ENCODE results near the gene HSD3B7.
A peak's percentile ranks its signal among the peaks of the same experiment; 100 is the strongest.
"Not testable (repeated sequence)": the region's sequence is repeated elsewhere in the genome, so short reads cannot be mapped to it uniquely, and the experiment has no call there.

The HSD3B7 gene

DNA sequence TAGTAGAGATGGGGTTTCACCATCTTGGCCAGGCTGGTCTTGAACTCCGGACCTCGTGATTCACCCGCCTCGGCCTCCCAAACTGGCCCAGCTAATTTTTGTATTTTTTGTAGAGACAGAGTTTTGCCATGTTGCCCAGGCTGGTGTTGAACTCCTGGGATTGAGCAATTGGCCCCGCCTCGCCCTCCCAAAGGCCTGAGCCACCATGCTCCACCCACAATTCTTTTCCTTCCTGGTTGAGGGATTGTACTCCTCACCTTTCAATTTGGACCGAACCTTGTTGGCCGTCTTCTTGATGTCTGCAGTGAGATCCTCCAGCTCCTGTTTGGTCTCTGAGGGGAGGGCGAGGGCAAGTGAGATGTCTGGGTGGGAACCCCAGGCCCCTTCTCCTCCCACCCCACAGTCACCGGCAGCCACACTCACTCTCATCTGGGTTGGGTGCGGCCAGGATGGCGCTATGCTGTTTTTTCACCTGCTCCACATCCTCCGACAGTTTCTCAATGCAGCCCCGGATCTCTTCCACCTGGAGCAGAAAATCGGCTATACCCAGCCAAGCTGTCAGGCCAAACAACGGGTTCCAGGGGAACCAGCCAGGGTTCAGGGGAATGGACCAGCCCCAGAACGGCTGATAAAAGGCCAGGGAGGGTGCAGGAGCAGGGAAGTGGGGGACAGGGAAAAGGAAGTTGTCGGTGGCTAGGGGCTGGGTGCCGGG is 15.8 kb downstream of the HSD3B7 start:
- no peak for DNase-seq (ENCODE audit: low spot score)

DNA sequence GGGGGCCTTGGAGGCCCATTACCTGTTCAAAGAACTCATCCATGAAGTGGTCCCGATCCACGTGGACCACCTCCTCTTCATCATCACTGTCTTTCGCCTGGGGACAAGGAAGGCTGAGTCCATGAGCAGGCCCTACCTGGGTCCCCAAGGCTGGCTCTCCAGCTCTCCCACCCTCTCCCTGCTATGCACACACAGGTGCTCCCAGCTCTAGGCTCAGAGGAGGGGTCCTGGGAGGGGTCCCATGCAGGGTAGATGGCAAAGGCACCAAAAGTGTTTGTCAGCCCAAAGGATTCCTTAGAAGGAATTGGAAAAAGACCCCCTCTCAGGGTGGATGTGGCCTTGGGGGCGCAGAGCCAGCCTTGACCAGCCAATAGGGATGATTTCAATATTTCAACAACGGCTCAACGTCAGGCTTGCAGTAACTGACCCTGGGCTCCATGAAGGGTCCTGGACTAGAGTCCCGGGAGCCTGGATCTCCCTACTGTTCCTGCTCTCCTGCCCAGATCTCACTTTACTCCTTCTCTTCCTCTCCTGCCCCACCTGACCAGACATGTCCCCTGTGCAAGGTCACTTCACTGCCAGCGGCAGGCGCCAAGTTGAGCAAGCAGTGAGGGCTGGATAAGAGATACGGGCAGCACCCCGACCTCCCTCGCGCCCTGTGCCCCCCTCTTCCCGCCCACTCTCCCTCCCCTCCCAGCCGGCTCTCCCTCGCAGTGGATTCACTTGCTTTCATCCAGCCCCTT is 16.7 kb downstream of the HSD3B7 start:
- no peak for DNase-seq (ENCODE audit: low spot score)

DNA sequence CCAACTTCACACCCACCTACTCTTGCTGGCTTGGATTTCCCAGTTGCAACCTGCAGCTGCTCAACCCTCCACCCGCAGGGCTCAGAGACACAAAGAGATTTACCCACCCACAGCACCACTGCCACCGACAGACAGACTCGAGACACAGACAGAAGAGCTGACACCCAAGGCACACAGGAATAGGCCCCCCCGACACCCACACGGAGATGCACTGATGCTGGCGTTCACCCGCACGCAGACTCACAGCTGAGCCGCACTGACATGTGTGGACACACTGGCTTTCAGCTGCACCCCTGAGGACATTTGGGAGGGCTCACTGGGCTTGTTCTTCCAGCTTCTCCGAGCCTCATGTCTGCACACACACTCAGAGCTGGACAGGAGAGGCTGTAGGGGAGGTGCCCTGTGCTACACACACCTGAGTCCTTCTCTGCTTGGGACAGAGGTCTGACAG is 17.3 kb downstream of the HSD3B7 start:
- DNase-seq (ENCODE audit: low spot score) = no peak

DNA sequence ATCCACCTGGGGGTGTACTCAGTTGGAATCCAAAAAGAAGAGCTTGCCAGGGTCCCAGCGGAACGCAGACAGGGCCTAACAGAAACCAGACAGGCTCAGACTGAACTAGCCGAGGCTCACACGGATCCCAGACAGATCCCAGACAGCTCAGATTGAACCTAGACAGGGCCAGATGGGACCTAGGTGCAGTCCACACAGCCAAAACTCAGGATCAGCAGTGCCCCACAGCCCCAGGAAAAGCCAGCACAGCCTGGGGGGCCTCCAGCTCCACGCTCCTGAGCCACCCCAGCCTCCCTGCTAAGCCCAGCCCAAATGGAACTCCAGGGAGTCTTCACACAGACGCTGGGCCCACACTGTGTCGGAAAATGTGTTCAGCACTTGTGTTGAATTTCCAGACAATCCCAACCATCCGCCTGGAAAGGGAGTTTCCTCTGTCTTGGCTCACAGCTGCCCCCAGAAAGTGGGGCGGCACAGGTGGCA is 17.9 kb downstream of the HSD3B7 start:
- DNase-seq (ENCODE audit: low spot score) = no peak

DNA sequence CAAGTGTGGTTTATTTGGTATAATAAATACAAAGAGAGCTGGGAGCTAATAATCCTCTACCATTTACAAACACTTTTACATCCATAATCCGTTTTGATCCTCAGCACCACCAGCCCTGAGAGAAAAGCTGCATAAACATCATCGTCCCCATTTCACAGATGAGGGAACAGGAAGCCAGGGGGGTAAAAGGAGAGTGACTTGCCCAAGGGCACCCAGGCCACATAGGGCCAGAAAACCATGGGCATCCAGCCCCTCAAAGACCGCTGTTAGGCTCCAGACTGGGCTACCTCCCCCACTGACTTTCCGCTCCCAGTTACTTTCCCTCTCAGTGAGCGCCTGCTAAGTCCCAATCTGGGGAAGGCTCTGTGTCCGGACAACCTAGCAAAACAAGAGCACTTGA is 18.7 kb downstream of the HSD3B7 start:
- DNase-seq (ENCODE audit: low spot score) = no peak

DNA sequence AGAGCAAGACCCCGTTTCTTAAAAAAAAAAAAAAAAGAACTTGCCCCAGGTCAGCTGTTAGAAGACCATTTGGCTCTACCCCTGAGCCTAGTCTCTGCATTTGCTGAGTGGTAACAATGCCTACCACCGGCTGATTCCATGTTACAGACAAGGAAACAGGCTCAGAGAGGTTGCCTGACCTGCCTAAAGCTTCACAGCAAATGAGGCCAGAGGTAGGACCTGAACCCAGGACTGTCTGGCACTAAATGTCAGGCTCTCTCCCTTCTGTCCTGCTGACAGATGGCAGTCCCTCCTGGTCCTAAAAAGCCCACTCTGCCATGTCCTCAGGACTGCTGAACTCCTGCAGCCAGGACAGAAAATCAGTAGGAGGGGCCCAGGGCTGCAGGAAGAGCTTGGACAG is 19.7 kb downstream of the HSD3B7 start:
- no peak for DNase-seq (ENCODE audit: low spot score)

DNA sequence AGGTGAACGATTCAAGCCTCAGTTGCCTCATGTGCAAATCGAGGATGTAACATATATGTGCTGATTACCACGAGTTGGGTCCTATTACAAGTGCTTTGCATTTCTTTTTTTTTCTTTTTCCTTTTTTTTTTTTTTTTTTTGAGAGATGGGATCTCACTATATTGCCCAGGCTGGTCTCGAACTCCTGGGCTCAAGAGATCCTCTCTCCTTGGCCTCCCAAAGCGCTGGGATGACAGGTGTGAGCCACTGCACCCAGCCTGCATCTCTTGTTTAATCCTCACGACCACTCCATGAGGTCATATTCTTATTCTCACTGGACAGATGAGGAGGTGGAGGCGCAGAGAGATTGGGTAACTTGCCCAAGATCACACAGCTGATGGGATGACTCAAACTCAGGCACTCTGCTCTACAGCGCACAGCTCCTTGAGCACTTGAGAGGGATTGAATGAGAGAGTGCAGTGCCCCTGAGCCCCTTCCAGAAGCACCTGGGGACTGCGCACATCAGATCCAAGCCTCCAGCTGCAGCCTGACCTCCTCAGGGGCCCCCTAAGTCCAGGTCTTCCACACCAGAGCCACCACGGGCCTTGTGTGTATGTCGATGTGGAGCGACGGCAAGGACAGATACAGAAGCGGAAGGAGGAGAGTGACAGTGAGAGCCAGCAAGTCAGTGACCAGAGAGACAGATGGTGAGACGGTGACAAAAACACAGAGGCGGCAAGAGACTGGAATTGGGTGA is 20.5 kb downstream of the HSD3B7 start:
- DNase-seq (ENCODE audit: low spot score) = no peak

DNA sequence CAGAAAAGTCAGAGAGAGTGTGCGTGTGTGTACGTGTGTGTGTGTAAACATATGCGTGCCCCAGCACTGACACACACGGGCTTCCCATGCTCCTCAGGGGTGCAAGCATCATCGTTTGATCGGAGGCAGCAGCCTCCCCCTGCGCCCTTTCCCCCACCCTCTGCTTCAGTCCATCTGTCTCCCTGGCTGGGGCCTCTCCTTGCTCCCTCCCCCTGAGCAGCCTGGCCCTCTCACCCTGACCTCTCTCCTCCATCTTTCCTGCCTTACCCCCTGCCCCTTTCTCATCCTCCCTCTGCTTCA is 21.0 kb downstream of the HSD3B7 start:
- no peak for DNase-seq (ENCODE audit: low spot score)

DNA sequence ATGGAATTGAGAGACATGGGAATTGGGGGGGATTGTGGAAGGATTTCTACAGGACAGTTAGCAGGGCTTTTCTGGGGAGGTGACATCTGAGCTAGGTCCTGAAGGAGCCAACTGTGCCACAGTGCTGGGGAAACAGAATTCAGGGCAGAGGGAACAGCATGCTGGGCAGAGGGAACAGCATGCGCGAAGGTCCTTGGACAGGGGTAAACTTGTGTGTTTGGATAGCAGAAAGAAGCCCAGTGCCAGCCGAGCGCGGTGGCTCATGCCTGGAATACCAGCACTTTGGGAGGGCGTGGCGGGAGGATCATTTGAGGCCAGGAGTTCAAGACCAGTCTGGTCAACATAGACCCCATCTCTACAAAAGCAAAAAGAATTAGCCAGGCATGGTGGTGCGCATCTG is 21.6 kb downstream of the HSD3B7 start:
- no peak for DNase-seq (ENCODE audit: low spot score)

DNA sequence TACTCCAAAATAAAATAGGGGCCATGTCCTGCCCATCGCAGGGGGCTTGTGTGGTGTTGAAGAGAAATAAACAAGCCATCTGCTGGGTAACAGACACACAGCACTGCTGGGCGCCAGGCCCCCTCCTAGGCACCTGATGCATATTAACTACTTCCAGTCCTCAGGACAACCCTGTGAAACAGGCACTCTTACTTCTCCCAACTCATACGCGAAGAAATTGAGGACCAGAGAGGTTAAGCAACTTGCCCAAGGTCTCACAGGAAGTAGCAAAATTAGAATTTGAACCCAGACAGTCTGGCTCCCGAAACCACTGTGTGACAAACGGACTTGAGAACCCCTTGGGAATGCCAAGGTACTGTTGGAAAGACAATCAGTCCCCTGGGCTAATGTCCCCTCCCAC is 22.7 kb downstream of the HSD3B7 start:
- DNase-seq (ENCODE audit: low spot score) = no peak

DNA sequence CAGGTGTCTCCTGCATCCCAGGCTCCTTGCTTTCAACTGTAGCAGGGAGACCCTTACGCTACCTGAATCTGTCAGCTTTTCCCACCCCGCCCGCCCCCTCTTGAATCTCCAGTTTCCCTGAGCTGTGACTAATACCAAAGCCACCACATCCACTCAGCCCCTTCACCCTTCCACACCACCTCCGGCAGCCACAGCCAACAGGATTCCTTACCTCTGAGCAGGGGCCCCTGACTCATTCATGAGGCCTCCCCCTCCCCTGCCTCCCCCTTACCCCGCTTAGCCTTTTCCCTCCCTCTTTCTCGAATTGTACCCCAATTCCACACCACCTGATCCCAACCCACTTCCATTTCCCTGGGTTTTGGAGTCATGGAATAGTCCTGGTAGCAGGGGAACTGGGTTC is 23.1 kb downstream of the HSD3B7 start:
- DNase-seq (ENCODE audit: low spot score) = no peak

DNA sequence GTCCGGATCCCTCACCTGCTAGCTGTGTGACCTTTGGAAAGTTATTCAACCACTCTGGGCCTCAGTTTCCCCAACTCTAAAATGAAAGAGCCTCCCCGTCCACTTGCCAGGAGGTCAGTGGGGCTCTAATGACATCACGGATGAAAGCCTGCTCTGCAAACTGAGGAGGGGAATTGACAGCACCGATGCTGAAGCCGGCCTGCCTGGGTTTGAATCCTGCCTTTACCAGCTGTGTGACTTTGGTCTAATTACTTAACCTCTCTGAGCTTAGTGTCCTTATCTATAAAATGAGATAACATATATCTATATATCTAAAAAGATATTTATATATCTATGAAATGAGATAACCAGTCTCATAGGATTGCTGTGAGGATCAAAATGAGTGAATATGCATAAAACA is 23.5 kb downstream of the HSD3B7 start:
- no peak for DNase-seq (ENCODE audit: low spot score)

DNA sequence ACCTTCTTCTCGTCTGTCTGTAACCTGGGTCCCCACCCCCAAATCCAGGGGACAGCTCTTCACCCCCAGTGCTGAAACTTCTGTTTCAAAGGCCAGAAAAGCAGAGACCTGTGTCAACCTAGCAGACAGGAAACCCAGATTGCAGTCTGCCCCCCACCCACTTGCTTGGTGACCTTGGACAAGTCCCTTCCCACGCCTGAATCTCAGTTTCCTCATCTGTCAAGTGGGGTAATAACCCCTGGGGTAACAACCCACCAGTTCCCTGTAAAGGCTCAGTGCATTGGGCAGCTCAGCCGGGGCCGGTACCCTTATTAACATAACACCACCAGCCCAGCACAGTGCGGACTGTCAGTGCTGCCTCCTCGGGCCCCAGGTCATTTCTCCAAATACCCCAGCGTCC is 24.1 kb downstream of the HSD3B7 start:
- no peak for DNase-seq (ENCODE audit: low spot score)

DNA sequence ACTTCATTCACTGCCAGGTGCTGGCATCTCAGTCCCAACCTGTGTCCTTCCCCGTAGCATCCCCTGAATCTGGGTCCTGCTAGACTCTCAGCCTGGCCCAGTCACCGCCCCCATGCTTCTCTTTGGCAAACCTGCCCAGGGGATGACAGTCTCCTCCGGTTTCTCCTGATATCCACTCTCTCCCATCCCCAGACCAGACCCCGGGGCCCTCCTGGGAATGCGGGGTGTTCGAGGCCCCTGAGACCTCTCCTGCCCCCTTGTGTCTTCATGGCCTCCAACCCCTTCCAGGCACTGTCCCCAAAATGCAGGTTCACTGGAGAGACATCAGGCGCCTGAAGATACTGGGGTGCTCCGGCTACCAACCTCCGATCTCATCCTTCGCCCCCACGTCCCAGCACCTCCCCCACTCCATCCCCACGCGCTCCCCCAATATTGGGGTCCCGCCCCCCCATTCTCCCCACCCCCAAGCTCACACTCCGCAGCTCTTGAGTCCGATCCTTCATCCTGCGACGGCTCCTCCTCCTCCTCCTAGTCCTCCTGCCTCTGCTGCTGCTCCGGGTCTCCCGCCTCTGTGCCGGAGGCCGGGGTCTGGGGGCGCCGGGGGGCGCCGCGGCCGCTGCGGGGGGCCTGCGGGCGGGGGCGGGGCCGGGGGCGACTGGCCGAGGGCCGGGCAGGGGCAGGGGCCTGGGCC is 25.0 kb downstream of the HSD3B7 start:
- DNase-seq (ENCODE audit: low spot score) = peak; percentile 59

DNA sequence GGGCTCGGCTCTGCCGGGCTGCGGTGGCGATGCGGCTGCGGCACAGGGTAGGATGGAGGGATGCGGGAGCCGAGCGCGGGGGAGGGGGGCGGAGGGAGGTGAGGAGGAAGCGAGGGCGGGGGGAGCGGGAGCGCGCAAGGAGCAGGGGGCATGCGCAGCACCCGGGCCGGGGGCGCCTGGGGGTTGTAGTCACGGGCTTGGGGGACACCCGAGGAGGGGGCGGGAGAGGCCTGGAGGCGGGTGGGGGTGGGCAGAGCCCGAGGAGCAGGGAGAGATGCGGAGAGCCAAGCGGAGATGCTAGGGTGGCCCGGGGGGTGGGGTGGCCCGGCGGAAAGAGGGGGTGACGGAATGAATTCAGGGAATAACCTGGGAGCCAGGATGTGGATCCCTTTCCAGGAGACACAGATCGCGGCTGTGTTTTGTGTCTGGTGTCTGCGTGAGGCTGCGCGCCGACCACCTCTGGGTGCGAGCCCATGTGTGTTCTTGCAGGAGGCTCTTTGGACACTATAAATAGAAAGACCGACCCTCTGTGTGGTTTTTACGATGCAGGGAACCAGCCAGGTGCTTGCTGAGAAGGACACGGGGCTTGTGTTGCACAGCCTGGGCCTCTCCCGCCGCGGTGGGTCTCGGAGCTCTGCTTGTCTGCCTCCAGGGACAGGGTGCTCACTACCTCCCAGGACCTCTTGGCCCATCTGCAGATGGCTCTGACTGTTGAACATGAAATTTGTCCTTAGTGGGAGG is 25.7 kb downstream of the HSD3B7 start, which contains the start of gene STX1B:
Gene STX1B, minus strand, starts transcription at position 54 of the 741 bp plus-strand sequence. CDS start 242 bp downstream, outside the sequence.
- peak; percentile 96 for DNase-seq (ENCODE audit: low spot score)

DNA sequence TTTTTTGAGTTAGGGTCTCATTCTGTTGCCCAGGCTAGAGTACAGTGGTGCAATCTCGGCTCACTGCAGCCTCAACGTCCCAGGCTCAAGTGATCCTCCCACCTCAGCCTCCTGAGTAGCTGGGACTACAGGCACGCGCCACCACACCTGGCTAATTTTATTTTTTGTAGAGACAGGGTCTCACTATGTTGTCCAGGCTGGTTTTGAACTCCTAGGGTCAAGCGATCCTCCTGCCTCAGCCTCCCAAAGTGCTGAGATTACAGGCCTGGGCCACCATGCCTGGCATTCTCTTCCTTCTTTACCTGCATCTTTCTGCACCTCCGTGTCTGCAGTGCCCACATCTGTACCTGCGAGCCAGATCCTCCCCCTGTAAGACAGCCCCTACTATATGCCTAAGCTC is 26.8 kb downstream of the HSD3B7 start:
- DNase-seq (ENCODE audit: low spot score) = not testable (repeated sequence)

DNA sequence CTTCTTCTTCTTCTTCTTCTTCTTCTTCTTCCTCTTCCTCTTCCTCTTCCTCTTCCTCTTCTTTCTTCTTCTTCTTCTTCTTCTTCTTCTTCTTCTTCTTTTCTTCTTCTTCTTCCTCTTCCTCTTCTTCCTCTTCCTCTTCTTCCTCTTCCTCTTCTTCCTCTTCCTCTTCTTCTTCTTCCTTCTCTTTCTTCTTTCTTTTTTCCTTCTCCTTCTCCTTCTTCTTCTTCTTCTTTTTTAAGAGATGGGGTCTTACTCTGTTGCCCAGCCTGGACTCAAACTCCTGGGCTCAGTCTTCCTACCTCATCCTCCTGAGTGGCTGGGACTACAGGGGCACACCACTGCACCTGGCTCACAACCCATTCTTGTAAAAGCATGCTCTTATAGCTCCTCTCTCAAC is 28.3 kb downstream of the HSD3B7 start:
- DNase-seq (ENCODE audit: low spot score) = not testable (repeated sequence)

DNA sequence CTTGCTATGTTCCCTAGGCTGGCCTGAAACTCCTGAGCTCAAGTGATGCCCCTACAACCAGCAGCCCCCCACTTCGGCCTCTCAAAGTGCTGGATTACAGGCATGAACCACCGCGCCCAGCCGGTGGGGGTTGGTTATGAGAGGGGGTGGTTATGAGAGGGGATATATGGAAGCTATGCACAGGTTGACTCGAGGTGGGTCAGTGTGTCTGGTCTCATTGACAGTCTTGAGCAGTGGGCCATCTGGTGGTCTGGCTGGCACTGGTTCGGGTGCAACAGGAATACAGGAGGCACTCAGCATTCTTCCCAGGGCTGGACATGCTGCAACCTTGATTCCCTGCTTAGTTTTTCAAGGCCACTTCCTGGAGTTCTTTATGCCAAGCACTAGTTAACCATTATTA is 31.0 kb downstream of the HSD3B7 start:
- no peak for DNase-seq (ENCODE audit: low spot score)

DNA sequence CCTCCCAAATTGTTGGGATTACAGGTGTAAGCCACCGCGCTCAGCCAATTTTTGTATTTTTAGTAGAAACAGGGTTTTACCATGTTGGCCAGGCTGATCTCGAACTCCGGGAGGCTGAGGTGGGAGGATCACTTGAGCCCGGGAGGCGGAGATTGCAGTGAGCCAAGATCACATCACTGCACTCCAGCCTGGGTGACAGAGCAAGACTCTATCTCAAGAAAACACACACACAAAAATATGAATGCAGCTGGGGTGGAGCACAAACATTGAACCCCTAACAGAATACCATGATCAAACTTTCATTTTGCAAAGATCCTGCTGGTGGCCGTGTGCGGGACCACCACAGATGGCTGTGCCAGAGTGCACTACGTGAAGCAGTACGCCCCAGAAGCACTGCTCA is 32.7 kb downstream of the HSD3B7 start:
- not testable (repeated sequence) for DNase-seq (ENCODE audit: low spot score)

DNA sequence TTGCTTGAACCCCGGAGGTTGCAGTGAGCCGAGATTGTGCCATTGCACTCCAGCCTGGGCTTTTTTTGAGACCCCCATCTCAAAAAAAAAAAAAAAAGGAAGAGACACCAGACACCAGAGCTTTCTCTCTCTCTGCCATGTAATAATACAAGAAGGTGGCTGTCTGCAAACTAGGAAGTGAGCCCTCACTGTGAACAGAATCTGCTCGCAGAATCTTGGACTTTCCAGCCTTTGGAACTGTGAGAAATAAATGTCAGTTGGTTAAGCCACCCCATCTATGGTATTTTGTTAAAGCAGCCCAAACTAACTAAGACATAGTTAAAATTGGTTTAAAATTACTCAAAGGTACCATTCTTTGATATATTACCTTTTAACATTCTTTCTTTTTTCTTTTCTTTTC is 35.5 kb downstream of the HSD3B7 start:
- no peak for DNase-seq (ENCODE audit: low spot score)

DNA sequence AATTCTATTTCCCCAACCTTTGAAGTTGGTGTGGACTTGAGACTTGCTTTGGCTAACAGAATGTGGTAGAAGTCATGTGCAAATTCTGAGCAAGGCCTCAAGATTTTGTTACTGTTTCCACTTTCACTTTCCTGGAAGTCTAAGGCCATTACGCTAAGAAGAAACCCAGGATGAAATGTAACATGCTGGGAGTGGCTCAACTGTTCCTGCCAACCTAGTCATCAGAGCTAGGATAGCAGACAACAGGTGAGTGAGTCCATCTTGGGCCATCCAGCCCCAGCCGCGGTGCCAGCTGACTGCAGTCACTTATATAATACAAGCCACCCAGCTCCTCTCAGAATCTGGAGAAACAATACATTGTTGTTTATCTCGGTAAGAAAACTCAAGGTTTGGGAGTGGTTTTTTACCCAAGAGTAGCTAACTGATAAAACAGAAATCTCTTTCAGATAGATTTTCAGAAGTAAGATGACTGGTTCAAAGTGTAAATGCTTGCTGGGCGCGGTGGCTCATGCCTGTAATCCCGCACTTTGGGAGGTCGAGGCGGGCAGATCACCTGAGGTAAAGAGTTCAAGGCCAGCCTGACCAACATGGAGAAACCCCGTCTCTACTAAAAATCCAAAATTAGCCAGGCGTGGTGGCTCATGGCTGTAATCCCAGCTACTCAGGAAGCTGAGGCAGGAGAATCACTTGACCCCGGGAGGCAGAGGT is 37.7 kb downstream of the HSD3B7 start:
- DNase-seq (ENCODE audit: low spot score) = no peak
